ENCODE measurements around the gene ABCA13. TPM values are rescaled to one million over a fixed set of nuclear protein-coding genes. Genes with fewer than 3 reads are reported as not detected.

Gene ABCA13
- total RNA-seq, 2 donors from 2014 or later: not detected

DNA sequence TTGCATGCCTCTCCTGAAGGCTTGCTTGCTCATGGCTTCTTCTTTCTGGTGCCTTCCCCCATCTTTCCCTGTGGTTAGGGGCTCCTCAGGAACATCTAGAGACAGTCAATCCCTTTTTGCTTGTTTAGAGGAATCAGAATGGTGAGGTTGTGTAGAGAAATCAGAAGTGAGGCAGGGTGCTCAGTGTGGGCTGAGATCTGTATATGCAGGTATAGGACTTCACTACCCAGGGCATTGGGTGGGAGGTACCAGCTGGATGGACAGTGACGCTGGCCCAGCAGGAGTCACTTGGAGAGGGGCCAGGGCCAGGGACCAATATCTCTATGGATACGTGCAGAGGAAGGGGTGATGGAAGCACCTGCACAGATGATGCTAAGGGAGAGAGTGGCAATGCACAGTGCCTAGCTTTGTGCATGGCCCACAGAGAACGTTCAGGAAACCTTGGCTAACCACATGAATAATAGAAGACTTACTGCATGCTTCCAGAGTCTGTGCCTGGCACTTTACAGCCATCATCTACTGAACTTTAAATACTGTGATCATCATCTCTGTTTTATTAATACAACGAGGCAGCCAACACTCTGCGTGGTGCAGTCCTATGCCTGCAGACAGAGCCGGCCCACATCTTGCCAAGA, 255.2 kb downstream of the ABCA13 start:
- no peak for ATAC-seq (replicated peaks in 1 of 2)
- H3K27me3 Mint-ChIP-seq (ENCODE audit: low read depth): peaks cover 9% of the 10 kb centered on the region
- no peaks in the 10 kb centered on the region for H3K4me1 Mint-ChIP-seq (ENCODE audit: low read depth)
- H3K36me3 Mint-ChIP-seq (ENCODE audit: insufficient read depth in 2 of 2): no peaks in the 10 kb centered on the region
- no peak overlapping the region for H3K4me3 Mint-ChIP-seq
- H3K9me3 Mint-ChIP-seq: no peaks in the 10 kb centered on the region
- no peak overlapping the region for H3K27ac Mint-ChIP-seq
- DNase-seq: no peak

DNA sequence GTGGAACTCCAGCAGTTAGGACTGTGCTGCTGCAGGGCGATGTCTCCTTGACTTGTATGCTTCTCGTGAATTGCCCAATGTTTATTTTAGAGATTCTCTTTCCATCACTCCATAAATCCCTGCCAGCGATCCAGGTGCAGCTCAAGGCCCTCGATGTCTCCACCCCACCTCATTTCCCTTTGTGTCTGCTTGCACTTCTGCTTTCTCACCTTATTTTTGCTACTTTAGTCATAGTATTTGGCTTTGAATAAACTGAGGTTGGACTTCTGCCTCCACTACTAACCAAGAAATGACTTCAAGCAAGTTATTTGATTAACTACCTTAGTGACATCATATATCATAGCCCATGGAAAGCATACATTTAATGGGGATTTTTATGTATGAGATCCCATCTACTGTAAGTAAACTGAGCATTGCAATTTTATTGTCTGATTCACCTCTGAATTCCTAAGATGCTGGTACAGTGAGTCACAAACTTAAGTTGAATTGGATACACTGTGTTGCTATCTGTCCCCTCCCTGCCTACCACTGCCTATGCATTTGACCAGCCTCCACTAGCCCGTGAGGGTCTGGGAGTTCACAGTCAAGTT, 255.8 kb downstream of the ABCA13 start:
- Mint-ChIP-seq H3K27me3 (ENCODE audit: low read depth) (peaks cover 4% of the 10 kb centered on the region), H3K4me3 (no peak overlapping the region), H3K27ac (no peak overlapping the region), H3K9me3 (no peaks in the 10 kb centered on the region), H3K4me1 (ENCODE audit: low read depth) (no peaks in the 10 kb centered on the region), H3K36me3 (ENCODE audit: insufficient read depth in 2 of 2) (no peaks in the 10 kb centered on the region)
- DNase-seq (no peak), ATAC-seq (replicated peaks in 1 of 2) (no peak)

DNA sequence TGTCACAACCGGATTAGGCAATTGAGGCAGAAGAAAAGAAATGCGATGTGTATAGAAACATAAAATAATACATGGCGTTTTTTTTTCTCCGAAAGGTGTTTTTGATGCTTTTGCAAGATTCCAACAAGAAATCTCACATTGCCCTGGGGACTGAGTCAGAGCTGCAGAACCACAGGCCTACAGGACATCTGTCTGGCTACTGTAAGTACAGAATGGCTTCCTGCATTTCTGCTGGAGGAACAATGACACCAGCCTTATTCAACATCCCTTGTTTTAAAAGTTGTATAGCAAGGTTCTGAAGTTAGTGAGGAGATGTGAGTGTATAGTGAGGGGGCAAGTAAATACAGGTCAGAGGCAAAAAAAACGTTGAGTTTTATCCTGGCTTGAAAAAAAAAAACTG, 256.4 kb downstream of the ABCA13 start:
- Mint-ChIP-seq H3K4me3 (no peak overlapping the region), H3K27me3 (ENCODE audit: low read depth) (peaks cover under 1% of the 10 kb centered on the region), H3K4me1 (ENCODE audit: low read depth) (no peaks in the 10 kb centered on the region), H3K9me3 (no peaks in the 10 kb centered on the region), H3K36me3 (ENCODE audit: insufficient read depth in 2 of 2) (no peaks in the 10 kb centered on the region), H3K27ac (no peak overlapping the region)
- ATAC-seq (replicated peaks in 1 of 2): no peak
- DNase-seq: no peak

DNA sequence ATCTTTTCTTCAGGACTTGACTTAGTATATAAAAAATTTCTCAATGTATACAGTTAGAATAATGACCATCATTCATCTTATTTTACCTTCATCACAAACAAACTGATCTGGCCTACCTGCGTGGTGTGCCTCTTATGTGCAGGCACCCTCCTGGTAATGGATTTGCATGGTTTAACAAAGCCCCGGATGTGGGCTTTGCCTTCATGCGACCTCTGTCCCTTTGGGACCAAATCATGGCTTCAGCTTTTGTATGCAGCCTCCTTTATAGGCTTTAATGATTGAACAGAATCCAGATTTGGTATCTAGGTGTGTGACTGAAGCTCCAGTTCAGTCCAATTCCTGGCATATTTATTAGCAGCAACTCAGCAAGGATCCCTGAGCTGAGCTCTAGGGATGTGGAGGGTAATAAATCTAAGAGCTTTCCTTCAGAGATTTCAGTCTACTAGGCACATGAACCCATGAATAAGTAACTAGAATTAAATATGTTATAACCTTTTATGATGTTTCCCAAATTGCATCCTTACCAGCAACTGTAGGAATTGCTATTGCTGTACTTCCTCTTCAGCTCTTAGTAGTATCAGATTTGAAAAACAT, 256.9 kb downstream of the ABCA13 start:
- H3K4me1 Mint-ChIP-seq (ENCODE audit: low read depth): no peaks in the 10 kb centered on the region
- H3K36me3 Mint-ChIP-seq (ENCODE audit: insufficient read depth in 2 of 2): no peaks in the 10 kb centered on the region
- ATAC-seq (replicated peaks in 1 of 2) (no peak), DNase-seq (no peak)
- no peak overlapping the region for H3K4me3 Mint-ChIP-seq
- no peaks in the 10 kb centered on the region for H3K27me3 Mint-ChIP-seq (ENCODE audit: low read depth)
- no peak overlapping the region for H3K27ac Mint-ChIP-seq
- no peaks in the 10 kb centered on the region for H3K9me3 Mint-ChIP-seq

DNA sequence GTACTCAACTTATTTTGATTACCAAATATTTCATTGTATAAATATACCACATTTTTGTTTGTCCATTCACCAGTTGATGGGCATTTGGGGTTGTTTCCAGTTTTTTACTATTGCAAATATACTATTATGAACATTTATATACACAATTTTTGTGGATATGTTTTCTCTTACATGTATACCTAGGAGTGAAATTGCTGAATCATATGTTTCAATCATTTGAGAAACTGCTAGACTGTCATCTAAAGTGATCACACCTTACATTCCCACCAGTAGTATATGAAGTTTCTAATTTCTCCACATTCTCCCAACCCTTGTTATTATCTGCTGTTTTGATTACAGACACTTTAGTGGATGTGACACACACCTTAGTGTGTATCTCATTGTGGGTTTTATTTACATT, 257.9 kb downstream of the ABCA13 start:
- no peaks in the 10 kb centered on the region for H3K9me3 Mint-ChIP-seq
- no peak overlapping the region for H3K27ac Mint-ChIP-seq
- DNase-seq (no peak), ATAC-seq (replicated peaks in 1 of 2) (no peak)
- no peak overlapping the region for H3K4me3 Mint-ChIP-seq
- no peaks in the 10 kb centered on the region for H3K36me3 Mint-ChIP-seq (ENCODE audit: insufficient read depth in 2 of 2)
- H3K27me3 Mint-ChIP-seq (ENCODE audit: low read depth): no peaks in the 10 kb centered on the region
- no peaks in the 10 kb centered on the region for H3K4me1 Mint-ChIP-seq (ENCODE audit: low read depth)

DNA sequence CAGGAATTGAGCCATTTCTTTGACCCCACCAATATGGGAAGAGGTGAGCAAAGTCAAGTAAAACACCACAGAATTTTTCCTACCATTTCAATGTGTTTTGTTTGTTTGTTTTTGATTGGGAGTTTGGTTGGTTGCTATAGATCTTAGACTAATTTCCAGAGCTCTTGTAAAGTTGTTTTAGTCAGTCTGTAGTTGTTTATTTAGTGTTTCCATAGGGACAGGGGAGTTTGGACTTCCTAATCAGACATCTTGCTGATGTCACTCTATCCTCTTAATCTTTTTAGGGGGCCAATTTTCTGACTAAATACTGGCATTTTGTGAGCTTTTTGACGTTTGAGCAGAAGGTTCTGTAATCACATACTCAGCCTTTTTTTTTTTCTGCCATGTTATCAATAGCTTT, 266.9 kb downstream of the ABCA13 start:
- Mint-ChIP-seq H3K27me3 (ENCODE audit: low read depth) (no peaks in the 10 kb centered on the region), H3K4me1 (ENCODE audit: low read depth) (no peaks in the 10 kb centered on the region), H3K4me3 (no peak overlapping the region), H3K9me3 (peaks cover 0 to 3% of the 10 kb centered on the region in 2 donors), H3K27ac (no peak overlapping the region), H3K36me3 (ENCODE audit: insufficient read depth in 2 of 2) (no peaks in the 10 kb centered on the region)
- ATAC-seq (replicated peaks in 1 of 2): no peak
- no peak for DNase-seq

DNA sequence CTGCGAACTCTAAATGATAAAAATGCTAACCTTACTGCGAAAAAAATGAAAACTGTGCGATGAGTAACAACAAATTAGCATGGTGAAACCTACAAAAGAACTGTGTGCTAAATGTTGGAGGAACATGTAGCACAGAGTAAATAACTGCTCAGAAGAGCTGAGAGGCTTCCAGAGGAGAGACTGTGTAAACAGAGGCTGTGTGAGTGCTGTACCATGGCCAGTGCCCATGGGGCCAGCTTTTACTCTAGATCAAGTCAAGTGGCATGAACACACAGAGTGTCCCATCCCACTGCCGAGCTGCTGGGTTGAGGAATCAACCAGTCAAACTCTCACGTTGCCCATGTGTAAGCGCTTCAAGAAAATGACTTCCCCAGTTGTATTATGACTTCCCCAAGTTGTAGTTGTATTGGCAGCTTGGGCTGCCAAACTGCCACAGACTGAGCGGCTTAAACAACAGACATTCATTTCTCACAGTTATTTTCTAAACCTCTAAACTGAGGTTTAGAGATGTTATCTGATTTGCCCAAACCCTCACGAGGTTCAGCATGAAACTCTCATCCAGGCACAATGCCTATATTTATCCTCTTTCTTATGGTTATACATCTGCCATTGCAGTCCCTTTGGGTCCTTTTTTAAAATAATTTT, 270.7 kb downstream of the ABCA13 start:
- no peaks in the 10 kb centered on the region for H3K27me3 Mint-ChIP-seq (ENCODE audit: low read depth)
- no peaks in the 10 kb centered on the region for H3K4me1 Mint-ChIP-seq (ENCODE audit: low read depth)
- H3K36me3 Mint-ChIP-seq (ENCODE audit: insufficient read depth in 2 of 2): no peaks in the 10 kb centered on the region
- H3K27ac Mint-ChIP-seq: no peak overlapping the region
- DNase-seq: no peak
- peaks cover 12 to 17% of the 10 kb centered on the region in 2 donors for H3K9me3 Mint-ChIP-seq
- no peak overlapping the region for H3K4me3 Mint-ChIP-seq
- no peak for ATAC-seq (replicated peaks in 1 of 2)

DNA sequence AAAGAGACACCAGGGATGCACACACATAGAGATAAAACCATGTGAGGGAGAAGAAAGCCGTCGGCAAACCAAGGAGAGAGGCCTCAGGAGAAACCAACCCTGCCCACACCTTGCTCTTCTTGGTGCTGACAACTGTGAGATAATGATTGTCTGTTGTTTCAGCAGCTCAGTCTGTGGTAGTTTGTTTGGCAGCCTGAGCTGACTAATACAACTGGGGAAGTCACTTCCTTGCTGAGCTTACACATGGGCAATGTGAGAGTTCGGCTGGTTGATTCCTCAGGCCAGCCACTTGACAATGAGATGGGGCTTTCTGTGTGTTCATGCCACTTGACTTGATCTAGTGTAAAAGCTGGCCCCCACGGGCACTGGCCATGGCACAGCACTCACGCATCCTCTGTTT, 271.8 kb downstream of the ABCA13 start:
- Mint-ChIP-seq H3K27ac (no peak overlapping the region), H3K4me3 (no peak overlapping the region), H3K36me3 (ENCODE audit: insufficient read depth in 2 of 2) (no peaks in the 10 kb centered on the region), H3K4me1 (ENCODE audit: low read depth) (no peaks in the 10 kb centered on the region), H3K9me3 (peaks cover 12 to 15% of the 10 kb centered on the region in 2 donors), H3K27me3 (ENCODE audit: low read depth) (no peaks in the 10 kb centered on the region)
- DNase-seq (no peak), ATAC-seq (replicated peaks in 1 of 2) (no peak)

DNA sequence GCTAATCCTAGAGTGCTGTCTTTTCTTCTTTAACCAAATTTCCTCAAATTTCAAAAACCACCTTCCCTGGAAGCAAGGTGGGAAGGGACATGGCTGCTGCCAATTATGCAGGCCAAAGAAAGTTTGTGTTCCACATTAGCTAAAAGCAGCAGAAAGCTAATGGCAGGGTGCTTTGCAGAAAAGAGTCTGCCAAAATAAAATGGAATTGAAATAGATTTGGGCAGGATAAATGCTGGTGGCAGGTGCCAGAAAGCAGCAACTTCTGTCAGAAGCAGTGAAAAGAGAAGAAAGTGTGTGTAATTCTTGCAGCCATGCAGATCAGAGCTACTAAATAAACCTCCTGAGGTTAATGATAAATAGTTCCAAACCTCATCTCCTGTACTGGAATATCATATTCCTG, 275.5 kb downstream of the ABCA13 start:
- no peaks in the 10 kb centered on the region for H3K36me3 Mint-ChIP-seq (ENCODE audit: insufficient read depth in 2 of 2)
- no peaks in the 10 kb centered on the region for H3K27me3 Mint-ChIP-seq (ENCODE audit: low read depth)
- peaks cover 12 to 16% of the 10 kb centered on the region in 2 donors for H3K9me3 Mint-ChIP-seq
- ATAC-seq (replicated peaks in 1 of 2) (no peak), DNase-seq (no peak)
- no peak overlapping the region for H3K4me3 Mint-ChIP-seq
- no peak overlapping the region for H3K27ac Mint-ChIP-seq
- no peaks in the 10 kb centered on the region for H3K4me1 Mint-ChIP-seq (ENCODE audit: low read depth)

DNA sequence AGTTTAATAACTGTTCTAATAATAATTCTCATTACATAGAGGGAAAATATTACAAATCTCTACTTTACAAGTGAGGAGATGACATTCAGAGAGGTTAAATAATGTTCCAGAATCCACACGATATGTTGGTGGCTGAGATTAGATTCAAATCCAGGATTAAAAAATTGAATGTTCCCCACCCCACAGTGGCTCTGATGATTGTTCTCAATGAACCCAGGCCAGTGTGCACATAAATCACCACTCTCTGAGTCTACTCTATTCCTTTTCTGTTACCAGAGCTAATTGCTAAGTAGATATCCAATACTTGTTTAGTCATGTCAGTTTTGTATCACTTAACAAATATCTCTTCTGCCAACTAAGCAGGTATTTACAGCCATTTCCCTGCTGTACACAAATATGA, 281.0 kb downstream of the ABCA13 start:
- peaks cover 0 to 1% of the 10 kb centered on the region in 2 donors for H3K9me3 Mint-ChIP-seq
- no peak overlapping the region for H3K4me3 Mint-ChIP-seq
- H3K27ac Mint-ChIP-seq: no peak overlapping the region
- ATAC-seq (replicated peaks in 1 of 2): no peak
- no peaks in the 10 kb centered on the region for H3K4me1 Mint-ChIP-seq (ENCODE audit: low read depth)
- H3K36me3 Mint-ChIP-seq (ENCODE audit: insufficient read depth in 2 of 2): no peaks in the 10 kb centered on the region
- no peaks in the 10 kb centered on the region for H3K27me3 Mint-ChIP-seq (ENCODE audit: low read depth)
- DNase-seq: no peak

DNA sequence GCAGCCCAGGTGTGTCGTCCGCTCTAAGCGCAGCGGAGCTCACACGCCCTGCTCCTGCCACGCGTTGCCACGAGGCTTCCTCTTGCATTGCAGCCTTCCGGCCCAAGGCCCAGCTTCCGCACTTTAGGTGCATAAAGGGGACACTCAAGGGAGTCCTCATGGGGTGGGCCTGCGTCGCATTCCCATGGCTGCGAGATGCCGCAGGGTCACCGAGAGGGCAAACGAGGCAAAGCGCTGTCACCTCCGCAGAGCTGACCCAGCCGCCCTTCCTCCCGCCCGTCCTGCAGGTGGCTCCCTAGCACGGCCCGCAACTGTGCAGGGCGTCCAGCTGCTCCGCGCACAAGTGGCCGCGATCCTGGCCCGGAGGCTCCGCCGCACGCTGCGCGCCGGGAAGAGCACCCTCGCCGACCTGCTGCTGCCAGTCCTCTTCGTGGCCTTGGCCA, 283.5 kb downstream of the ABCA13 start:
- H3K9me3 Mint-ChIP-seq: no peaks in the 10 kb centered on the region
- peak in 1 of 2 donors; percentile 6 for DNase-seq
- no peaks in the 10 kb centered on the region for H3K4me1 Mint-ChIP-seq (ENCODE audit: low read depth)
- no peak overlapping the region for H3K4me3 Mint-ChIP-seq
- no peaks in the 10 kb centered on the region for H3K36me3 Mint-ChIP-seq (ENCODE audit: insufficient read depth in 2 of 2)
- no peak overlapping the region for H3K27ac Mint-ChIP-seq
- no peaks in the 10 kb centered on the region for H3K27me3 Mint-ChIP-seq (ENCODE audit: low read depth)
- ATAC-seq (replicated peaks in 1 of 2): no peak

DNA sequence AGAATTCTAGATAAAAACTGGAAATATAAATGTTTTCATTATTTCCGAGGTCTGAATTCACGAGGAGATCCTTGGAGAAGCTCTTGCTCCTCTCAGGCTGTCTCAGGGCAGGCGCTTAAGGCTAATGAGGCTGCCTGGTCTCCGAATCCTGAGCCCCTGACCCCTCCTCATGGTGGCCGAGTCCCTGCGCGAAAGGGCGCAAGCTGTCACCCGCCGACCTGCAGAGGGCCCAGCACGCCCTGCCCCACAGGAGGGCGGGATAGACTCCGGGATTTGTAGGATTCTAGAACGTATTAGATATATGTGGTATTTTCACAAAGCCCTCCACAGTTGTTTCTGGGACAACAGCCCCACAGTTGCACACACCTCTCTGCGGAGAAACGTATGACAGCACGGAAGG, 284.1 kb downstream of the ABCA13 start:
- Mint-ChIP-seq H3K4me3 (no peak overlapping the region), H3K36me3 (ENCODE audit: insufficient read depth in 2 of 2) (no peaks in the 10 kb centered on the region), H3K27me3 (ENCODE audit: low read depth) (no peaks in the 10 kb centered on the region), H3K27ac (no peak overlapping the region), H3K9me3 (no peaks in the 10 kb centered on the region), H3K4me1 (ENCODE audit: low read depth) (no peaks in the 10 kb centered on the region)
- no peak for DNase-seq
- ATAC-seq (replicated peaks in 1 of 2): no peak

DNA sequence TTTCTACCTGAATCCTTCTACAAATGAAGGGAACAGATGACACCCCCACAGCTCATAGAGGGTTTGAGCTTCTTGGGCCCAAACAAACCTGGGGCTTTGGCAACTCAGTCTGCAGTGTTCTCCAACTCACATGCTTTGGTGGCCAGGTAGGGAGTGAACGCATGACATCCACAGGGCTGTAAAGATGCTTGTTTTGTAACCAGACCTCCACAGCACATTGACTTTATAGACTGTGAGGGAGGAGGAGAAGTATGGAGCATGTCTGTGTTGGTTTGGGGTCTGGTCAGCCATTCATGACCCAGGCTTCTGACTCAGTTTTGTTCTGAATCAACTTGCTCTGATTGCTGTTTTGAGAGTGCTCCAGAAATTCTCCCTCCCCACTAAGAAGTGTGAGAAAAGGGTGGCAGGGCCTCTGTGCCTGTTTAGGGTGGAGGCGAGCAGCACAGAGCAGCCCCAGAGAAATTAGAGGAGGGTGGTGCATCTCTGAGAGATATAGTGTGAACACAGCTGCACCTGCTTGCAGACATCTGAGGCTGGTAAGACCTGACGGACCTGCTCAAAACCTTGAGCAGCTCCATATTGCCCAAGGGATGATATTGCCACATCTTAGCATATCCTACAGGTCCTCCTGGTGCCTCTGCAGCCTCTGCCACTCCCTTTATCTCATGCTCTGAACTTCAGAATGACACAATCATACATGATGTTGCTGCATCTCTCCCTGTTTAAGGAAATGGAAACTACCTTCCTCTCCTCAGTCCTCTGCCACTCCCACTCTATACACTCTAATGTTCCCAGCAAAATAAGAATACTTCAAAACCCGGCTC, 287.7 kb downstream of the ABCA13 start:
- no peaks in the 10 kb centered on the region for H3K27me3 Mint-ChIP-seq (ENCODE audit: low read depth)
- no peak overlapping the region for H3K27ac Mint-ChIP-seq
- DNase-seq: no peak
- ATAC-seq (replicated peaks in 1 of 2): no peak
- peaks cover 0 to 1% of the 10 kb centered on the region in 2 donors for H3K9me3 Mint-ChIP-seq
- no peak overlapping the region for H3K4me3 Mint-ChIP-seq
- no peaks in the 10 kb centered on the region for H3K36me3 Mint-ChIP-seq (ENCODE audit: insufficient read depth in 2 of 2)
- H3K4me1 Mint-ChIP-seq (ENCODE audit: low read depth): no peaks in the 10 kb centered on the region
